GM19324 (cell line): ENCODE data around the gene RHOB.

Source experiments
- ATAC-seq: cut with Tn5 transposase; IDR thresholded peaks from one replicate; pipeline ENCODE4 v1.9.1; 2021; ENCODE audit warnings: mild to moderate bottlenecking, moderate library complexity; ENCODE audit not compliant: unreplicated experiment, low FRiP score

RHOB gene

GRCh38 chr2:20436716-20437470 lies 10.0 kb upstream of the RHOB start:
- no peak for ATAC-seq

- no peak for ATAC-seq
Measured at GRCh38 chr2:20438334-20439192, 8.3 kb upstream of the RHOB start.

DNA sequence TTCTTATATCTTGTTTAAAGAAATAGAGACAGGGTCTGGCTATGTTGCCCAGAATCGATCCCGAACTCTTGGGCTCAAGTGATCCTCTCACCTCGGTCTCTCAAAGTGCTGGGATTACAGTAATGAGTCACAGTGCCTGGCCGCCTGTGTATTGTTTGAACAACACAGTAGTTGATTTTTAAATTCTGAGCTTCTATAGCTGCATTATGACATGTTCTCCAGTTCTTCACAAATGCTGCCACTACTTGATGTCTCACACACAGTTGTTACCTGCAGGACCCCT lies 7.7 kb upstream of the RHOB start:
- no peak for ATAC-seq

GRCh38 chr2:20439503-20439902 lies 7.4 kb upstream of the RHOB start:
- no peak for ATAC-seq

- ATAC-seq, result no peak
Measured at GRCh38 chr2:20440001-20440560, 6.8 kb upstream of the RHOB start.

- no peak for ATAC-seq
Measured at GRCh38 chr2:20443276-20443920, 3.5 kb upstream of the RHOB start.

- ATAC-seq, result no peak
Measured at GRCh38 chr2:20444101-20444992, 2.5 kb upstream of the RHOB start.

- ATAC-seq, result no peak
Measured at GRCh38 chr2:20444993-20445910, 1.6 kb upstream of the RHOB start.

DNA sequence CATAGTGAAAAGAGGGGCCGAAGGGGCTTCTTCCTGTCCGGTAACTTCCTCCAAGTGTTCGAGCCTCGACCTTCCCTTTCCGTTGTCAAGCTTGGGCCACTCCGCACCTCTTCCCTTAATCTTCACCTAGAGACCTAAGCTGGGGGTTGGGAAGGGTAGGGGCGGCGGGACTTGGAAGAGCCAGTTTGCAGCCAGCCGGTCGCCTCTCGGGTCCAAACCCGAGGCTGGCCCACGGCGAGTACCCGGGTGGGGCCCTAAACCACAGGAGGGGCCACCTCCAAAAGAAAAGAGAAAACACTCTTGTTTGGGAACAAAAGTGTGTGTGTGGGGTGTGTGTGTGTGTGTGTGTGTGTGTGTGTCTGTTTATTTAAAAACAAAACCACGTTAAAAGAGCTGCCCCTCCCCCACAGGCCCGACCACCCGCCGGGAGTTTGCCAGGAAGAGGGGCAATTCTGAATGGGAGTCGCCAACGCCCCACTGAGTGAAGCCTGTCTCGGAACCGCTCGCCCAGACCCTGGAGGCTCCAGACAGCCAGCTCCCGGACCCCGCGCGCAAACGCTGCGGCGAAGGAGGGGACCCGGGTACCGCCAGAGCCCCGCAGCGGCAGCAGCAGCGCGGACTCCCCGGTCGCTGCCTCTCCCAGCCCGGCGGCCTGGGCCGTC lies 488 bp upstream of the RHOB start:
- no peak for ATAC-seq

- peak; percentile 21 for ATAC-seq
Measured at GRCh38 chr2:20447437-20448245, 767 bp downstream of the RHOB start.

- no peak for ATAC-seq
Measured at GRCh38 chr2:20448246-20448976, 1.5 kb downstream of the RHOB start.

- no peak for ATAC-seq
Measured at GRCh38 chr2:20448977-20449306, 2.1 kb downstream of the RHOB start.

- no peak for ATAC-seq
Measured at GRCh38 chr2:20449501-20450200, 2.8 kb downstream of the RHOB start.

DNA sequence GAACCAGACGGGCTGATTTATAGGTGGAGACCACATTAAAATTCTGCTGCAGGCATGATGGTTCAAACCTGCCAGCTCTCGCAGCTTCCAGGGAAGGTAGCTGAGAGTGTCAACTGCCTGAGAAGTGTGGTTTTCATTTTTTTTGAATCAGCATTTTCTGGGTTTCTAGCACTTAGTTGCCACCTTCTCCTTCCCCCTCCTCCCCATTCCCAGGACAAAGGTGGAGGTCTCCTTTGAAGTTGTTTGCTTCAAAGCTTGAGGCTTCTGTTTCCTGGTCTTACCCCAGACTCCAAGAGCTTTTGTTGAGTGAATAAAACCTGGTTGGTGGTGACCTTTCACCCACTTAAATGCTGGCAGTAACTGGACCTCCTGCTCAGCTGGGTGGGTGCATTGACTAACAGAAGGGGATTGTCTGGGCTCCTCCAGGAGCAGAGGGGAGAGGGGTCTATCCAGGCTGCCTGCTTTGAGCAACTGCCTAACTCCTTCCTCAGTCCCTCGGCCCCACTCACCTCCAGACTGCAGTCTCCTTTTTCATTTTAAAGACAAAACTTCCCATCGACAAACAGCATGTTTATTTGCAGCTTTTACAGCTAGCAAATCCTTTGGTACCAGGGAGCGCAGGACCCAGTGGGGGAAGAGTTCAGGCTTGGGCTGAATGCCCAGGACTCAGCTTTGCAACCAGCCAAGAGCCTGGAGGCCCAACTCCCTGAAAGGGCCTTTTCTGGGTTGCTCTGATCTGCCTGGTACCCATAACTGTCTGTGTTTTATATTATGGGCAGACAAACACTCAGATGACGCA lies 3.5 kb downstream of the RHOB start:
- ATAC-seq, result no peak

DNA sequence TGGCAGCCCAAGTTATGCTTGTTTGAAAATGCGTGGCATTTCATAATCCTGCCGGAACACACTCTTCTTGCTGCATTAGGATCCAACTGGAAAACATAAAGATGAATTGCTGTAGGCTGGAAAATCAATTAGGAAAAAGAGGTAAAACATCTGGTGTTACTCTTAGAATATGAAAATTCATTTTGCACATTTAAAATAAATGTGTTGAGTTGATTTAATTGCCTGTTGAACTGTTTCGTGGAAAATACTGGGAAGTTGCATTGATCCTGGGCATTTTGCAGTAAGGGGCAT lies 4.1 kb downstream of the RHOB start:
- no peak for ATAC-seq

DNA sequence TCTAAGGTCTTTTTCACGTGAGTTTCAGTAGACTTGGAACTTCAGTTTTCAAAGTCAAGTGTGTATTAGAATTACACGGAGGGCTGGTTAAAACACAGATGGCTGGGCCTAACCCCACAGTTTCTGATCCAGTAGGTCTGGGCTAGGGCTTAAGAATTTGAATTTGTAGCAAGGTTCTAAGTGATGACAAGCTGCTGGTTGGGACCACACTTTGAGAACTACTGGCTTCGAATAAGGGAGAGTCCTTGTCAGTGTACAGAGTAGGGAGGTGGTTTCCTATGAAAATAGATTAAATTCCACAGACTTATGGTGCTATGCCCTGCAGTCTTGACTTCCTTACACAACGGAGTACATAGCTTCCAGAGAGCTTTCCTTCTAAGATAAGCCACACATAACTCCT lies 4.5 kb downstream of the RHOB start:
- ATAC-seq, result no peak
